ENCODE results near the gene SORCS2. TPM values are rescaled to one million over a fixed set of nuclear protein-coding genes. Genes with fewer than 3 reads are reported as not detected.

SORCS2 gene
- polyA plus RNA-seq, 1 donor from 2014 or later: 1.0 TPM

DNA sequence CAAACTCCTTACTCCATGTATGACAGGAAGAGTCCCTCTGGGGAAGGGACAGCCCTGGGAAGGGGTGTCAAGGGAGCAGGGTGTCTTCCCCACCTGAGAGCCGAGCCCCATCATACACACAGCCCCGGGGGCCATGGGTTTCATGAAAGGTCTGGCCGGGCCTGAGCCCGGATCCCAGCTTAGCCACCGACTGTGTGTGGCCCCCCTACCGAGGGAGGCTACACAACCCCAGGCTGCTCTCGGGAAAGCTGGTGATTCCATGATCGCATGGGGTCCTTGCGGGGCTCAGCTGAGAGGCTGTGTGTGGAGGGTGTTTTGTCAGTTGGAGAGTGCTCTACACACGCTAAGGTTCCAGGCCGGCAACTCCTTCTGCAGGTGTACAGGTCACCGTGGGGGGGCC is 55.6 kb downstream of the SORCS2 start:
- TF ChIP-seq POLR2AphosphoS5 (IDR thresholded peaks at IDR 0.05) (no peak), TAF1 (IDR thresholded peaks at IDR 0.05; ENCODE audit: low read depth) (no peak), RAD21 (conservative IDR thresholded peaks at IDR 0.05) (no peak), SMC3 (conservative IDR thresholded peaks at IDR 0.05; ENCODE audit: poor library complexity) (no peak), MXI1 (conservative IDR thresholded peaks at IDR 0.05; ENCODE audit: poor library complexity, severe bottlenecking) (no peak), EZH2 (IDR thresholded peaks at IDR 0.05; ENCODE audit: borderline replicate concordance, insufficient read depth, low read length, poor library complexity, severe bottlenecking) (no peak), CTCF (IDR thresholded peaks at IDR 0.05; ENCODE audit: poor library complexity, severe bottlenecking) (no peak), REST (IDR thresholded peaks at IDR 0.05; ENCODE audit: borderline replicate concordance) (no peak), EP300 (conservative IDR thresholded peaks at IDR 0.05; ENCODE audit: poor library complexity, severe bottlenecking) (no peak)
- no peaks in the 10 kb centered on the region for H3K9me3 ChIP-seq (ENCODE audit: low read length)
- H2AFZ ChIP-seq (ENCODE audit: low read depth, low read length): no peak overlapping the region
- H4K20me1 ChIP-seq (ENCODE audit: insufficient read depth): no peaks in the 10 kb centered on the region
- H3K36me3 ChIP-seq (ENCODE audit: insufficient read depth, low read length): no peaks in the 10 kb centered on the region
- no peak overlapping the region for H3K4me2 ChIP-seq (ENCODE audit: low read length)
- no peak overlapping the region for H3K27ac ChIP-seq (ENCODE audit: low read length)
- H3K27me3 ChIP-seq (ENCODE audit: insufficient read depth, low read depth, low read length): no peaks in the 10 kb centered on the region
- H3F3A ChIP-seq (ENCODE audit: insufficient read depth, low read length, poor library complexity, severe bottlenecking): no peaks in the 10 kb centered on the region
- H3K4me3 ChIP-seq (ENCODE audit: low read length): no peak overlapping the region
- H3K9me2 ChIP-seq (ENCODE audit: insufficient read depth, low read length): no peaks in the 10 kb centered on the region
- no peaks in the 10 kb centered on the region for H3K79me2 ChIP-seq (replicated peaks; ENCODE audit: insufficient read depth, low read length)
- no peak overlapping the region for H3K9ac ChIP-seq (ENCODE audit: low read length)

GRCh38 chr4:7248857-7249256 is 56.5 kb downstream of the SORCS2 start:
- Histone ChIP-seq H3K4me3 (ENCODE audit: low read length) (no peak overlapping the region), H4K20me1 (ENCODE audit: insufficient read depth) (no peaks in the 10 kb centered on the region), H3K9me2 (ENCODE audit: insufficient read depth, low read length) (no peaks in the 10 kb centered on the region), H2AFZ (ENCODE audit: low read depth, low read length) (no peak overlapping the region), H3F3A (ENCODE audit: insufficient read depth, low read length, poor library complexity, severe bottlenecking) (no peaks in the 10 kb centered on the region), H3K27me3 (ENCODE audit: insufficient read depth, low read depth, low read length) (no peaks in the 10 kb centered on the region), H3K27ac (ENCODE audit: low read length) (no peak overlapping the region), H3K36me3 (ENCODE audit: insufficient read depth, low read length) (no peaks in the 10 kb centered on the region), H3K9ac (ENCODE audit: low read length) (no peak overlapping the region), H3K79me2 (replicated peaks; ENCODE audit: insufficient read depth, low read length) (no peaks in the 10 kb centered on the region), H3K9me3 (ENCODE audit: low read length) (no peaks in the 10 kb centered on the region), H3K4me2 (ENCODE audit: low read length) (no peak overlapping the region)
- TF ChIP-seq CTCF (IDR thresholded peaks at IDR 0.05; ENCODE audit: poor library complexity, severe bottlenecking): no peak
- TF ChIP-seq POLR2AphosphoS5 (IDR thresholded peaks at IDR 0.05): no peak
- TF ChIP-seq EZH2 (IDR thresholded peaks at IDR 0.05; ENCODE audit: borderline replicate concordance, insufficient read depth, low read length, poor library complexity, severe bottlenecking): no peak
- no peak for TF ChIP-seq REST (IDR thresholded peaks at IDR 0.05; ENCODE audit: borderline replicate concordance)
- no peak for TF ChIP-seq SMC3 (conservative IDR thresholded peaks at IDR 0.05; ENCODE audit: poor library complexity)
- no peak for TF ChIP-seq TAF1 (IDR thresholded peaks at IDR 0.05; ENCODE audit: low read depth)
- no peak for TF ChIP-seq RAD21 (conservative IDR thresholded peaks at IDR 0.05)
- TF ChIP-seq EP300 (conservative IDR thresholded peaks at IDR 0.05; ENCODE audit: poor library complexity, severe bottlenecking): no peak
- no peak for TF ChIP-seq MXI1 (conservative IDR thresholded peaks at IDR 0.05; ENCODE audit: poor library complexity, severe bottlenecking)

All from neural cell (in vitro differentiated cells).